NCI-H510A treated with DMSO at 0.1 percent for 48 hours (cell line): ENCODE results near the gene GPR155.

Source experiments
- DNase-seq: peaks from one replicate; lab custom pipeline; 2025; lab: John Stamatoyannopoulos, UW

The GPR155 gene, protein sequence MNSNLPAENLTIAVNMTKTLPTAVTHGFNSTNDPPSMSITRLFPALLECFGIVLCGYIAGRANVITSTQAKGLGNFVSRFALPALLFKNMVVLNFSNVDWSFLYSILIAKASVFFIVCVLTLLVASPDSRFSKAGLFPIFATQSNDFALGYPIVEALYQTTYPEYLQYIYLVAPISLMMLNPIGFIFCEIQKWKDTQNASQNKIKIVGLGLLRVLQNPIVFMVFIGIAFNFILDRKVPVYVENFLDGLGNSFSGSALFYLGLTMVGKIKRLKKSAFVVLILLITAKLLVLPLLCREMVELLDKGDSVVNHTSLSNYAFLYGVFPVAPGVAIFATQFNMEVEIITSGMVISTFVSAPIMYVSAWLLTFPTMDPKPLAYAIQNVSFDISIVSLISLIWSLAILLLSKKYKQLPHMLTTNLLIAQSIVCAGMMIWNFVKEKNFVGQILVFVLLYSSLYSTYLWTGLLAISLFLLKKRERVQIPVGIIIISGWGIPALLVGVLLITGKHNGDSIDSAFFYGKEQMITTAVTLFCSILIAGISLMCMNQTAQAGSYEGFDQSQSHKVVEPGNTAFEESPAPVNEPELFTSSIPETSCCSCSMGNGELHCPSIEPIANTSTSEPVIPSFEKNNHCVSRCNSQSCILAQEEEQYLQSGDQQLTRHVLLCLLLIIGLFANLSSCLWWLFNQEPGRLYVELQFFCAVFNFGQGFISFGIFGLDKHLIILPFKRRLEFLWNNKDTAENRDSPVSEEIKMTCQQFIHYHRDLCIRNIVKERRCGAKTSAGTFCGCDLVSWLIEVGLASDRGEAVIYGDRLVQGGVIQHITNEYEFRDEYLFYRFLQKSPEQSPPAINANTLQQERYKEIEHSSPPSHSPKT

GRCh38 chr2:174486563-174487107 lies at the start of gene GPR155:
Gene GPR155, minus strand, starts transcription at chr2:174487029. Its CDS starts 5,073 bp downstream, at chr2:174481956.
- DNase-seq = no peak

GRCh38 chr2:174535757-174536703 lies 49.2 kb upstream of the GPR155 start:
- peak; percentile 45 for DNase-seq

- no peak for DNase-seq
These were observed 48.3 kb upstream of the GPR155 start for GRCh38 chr2:174535083-174535482.

DNA sequence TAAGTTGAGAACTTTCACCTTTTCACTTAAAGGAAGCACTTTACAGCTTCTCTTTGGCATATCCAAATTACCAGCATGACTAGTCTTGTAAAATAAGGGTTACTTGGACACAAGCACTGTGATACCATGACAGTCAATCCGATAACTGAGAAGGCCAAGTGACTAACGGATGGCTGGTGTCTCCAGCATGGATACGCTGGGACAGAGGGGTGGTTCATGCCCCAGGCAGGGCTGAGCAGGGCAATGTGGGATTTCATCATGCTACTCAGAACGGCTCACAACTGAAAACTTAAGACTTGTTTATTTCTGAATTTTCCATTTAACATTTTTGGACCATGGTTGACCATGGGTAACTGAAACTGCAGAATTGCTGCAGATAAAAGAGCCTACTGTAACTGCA lies 43.1 kb upstream of the GPR155 start:
- DNase-seq = no peak

- no peak for DNase-seq
These were observed 41.1 kb upstream of the GPR155 start for GRCh38 chr2:174527959-174528358.

DNA sequence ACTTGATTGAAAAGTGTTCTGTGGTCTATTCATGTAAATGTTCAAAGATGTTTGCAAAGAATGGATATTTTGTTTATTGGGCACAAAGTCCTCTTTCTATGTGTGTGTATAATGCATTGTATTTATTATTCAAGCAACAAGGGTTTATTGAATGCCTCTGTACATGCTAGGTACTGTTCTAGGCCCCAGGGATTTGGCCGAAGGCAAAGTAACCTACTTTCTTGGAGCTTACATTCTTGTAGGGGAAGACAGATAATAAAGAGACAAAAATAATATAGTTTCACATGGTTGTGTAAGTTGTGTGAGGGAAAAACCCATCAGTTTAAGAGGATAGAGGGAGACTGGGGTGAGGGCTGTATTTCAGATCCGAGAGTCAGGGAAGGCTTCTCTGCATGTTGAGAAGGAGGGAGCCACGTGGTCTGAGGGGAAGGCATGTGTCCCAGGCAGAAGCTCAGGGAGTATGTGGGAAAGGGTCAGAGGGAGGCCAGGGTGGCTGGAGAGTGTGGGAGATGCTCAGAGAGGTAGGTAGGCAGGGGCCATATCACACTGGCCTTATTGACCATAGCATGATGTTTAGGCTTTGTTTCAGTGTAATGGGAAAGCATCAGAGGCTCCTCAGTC lies 40.4 kb upstream of the GPR155 start:
- no peak for DNase-seq

GRCh38 chr2:174524527-174524926 lies 37.7 kb upstream of the GPR155 start:
- no peak for DNase-seq

GRCh38 chr2:174522553-174522952 lies 35.7 kb upstream of the GPR155 start:
- no peak for DNase-seq

DNA sequence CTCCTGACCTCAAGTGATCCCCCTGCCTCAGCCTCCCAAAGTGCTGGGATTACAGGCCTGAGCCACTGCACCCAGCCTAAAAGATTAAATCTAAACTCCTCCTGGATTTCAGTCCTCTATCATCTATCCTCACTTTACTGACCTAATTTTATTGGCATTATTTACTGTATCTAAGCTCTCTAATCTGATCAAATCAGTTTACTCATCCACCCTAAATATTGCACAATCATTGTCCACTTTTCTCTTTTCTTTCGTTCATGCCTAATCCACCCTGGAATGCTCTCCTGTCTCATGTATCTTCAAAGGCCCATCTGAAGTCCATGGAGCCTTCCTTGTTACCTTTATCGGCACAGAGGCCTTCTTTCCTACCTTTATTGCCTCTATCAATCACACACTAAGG lies 31.6 kb upstream of the GPR155 start:
- no peak for DNase-seq

GRCh38 chr2:174516501-174517378 lies 29.9 kb upstream of the GPR155 start:
- DNase-seq = no peak

GRCh38 chr2:174512345-174512744 lies 25.5 kb upstream of the GPR155 start:
- no peak for DNase-seq

DNA sequence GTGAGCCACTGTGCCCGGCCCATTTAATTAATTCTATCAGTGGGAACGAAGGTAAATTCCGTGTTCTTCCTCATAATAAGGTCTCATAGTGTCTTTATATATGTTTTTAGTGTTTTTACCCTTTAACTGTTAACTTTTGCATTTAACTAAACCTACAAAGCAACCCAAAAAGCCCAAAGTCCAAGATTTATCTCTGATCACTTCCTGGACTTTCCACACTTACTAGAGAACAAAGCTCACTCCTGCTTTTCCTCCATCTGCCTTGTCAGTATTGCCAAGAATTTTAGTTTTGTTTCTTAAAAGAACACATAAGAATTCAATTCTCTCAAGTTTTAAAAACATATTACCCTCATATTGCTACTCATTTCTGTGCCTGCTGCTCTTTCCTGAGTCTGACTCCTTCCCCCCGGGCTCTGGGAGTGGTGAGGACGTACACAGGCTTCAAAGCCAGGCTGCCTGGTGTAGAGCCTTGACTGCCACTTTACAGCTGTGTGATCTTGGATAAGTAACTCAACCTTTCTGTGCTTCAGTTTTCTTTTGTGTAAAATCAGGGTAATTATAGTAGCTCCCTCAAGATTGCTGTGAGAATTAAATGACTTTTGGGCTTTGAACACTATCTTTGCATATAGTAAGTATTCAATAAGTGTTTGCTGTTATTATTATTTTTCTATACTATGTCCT lies 24.9 kb upstream of the GPR155 start:
- no peak for DNase-seq

- DNase-seq = peak; percentile 46
These were observed 23.9 kb upstream of the GPR155 start for GRCh38 chr2:174510583-174511189.

- DNase-seq = no peak
These were observed 16.5 kb upstream of the GPR155 start for GRCh38 chr2:174503161-174503809.

DNA sequence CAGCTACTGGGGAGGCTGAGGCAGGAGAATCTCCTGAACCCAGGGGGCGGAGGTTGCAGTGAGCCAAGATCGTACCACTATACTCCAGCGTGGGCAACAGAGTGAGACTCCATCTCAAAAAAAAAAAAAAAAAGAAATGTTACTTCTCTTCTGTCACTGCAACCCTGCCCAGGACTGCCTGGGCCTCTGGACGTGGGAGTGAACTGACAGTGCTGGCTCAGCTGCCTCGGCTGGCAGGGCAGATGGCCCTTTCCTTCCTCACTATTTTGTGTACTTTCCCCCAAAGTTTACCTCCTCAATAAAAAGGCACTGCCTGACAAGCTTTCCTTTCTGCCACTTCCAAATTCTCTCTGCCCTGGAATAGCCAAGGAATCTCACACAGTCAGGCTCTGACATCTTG lies 12.5 kb upstream of the GPR155 start:
- no peak for DNase-seq

GRCh38 chr2:174495365-174496012 lies 8.7 kb upstream of the GPR155 start:
- peak; percentile 98 for DNase-seq

DNA sequence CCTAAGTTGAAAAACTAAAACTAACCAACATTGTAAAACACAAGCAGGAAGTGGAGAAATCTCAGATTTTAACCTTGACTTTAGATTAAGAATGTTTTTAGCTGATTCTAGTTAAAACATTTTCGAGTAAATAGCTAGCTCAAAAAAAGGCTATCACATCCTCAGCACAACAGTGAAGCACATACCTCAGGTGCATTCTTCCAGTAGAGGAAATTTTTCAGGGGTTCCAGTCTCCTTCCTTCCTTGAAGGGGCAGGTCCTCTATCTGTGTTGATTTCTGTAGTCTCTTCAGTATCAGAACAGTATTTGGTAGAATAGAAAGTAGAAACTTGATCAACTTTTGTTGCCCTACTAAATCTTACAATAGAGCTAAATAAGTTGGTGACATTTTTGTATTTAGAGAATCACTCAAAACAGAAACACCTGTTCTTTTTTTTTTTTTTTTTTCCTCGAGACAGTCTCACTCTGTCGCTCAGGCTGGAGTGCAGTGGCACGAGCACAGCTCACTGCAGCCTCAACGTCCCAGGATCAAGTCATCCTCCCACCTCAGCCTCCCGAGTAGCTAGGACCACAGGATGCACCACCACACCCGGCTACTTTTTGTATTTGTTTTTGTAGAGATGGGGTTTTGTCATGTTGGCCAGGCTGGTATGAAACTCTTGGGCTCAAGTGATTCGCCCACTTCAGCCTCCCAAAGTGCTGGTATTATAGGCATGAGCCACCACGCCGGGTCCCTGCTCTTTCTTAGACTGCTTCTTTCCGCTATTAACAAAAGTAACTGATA lies 6.9 kb upstream of the GPR155 start:
- no peak for DNase-seq
